IMR-90 (cell line): ENCODE data around the gene KLHL7. TPM values are rescaled to one million over a fixed set of nuclear protein-coding genes. Genes with fewer than 3 reads are reported as not detected.

Experiments
- ATAC-seq: fragments of 200-7000 bp; cut with Tn5 transposase; 2 replicates; pipeline ENCODE4 v1.9.1; 2020; ENCODE audit warnings: low read depth, mild to moderate bottlenecking, moderate library complexity
- BruUV-seq: library from RNA; stranded (reverse); fragments of 400-500 nt; replicated peaks from 2 replicates; lab custom pipeline; 2021; lab: Mats Ljungman, UMichigan
- CTCF ChIA-PET: fragments of 300-600 bp; formaldehyde crosslinking; extraction: SDS; loops from one replicate; lab custom pipeline; 2021; ENCODE audit warnings: antibody characterized with exemption; lab: Yijun Ruan, JAX
- POLR2A ChIA-PET: fragments of 300-600 bp; sonication (Branson Sonifier 250); formaldehyde crosslinking; loops from one replicate; lab custom pipeline; 2022; ENCODE audit warnings: antibody characterized with exemption; ENCODE audit not compliant: unreplicated experiment; lab: Charles Lee
- DNase-seq: peaks from one replicate; pipeline ENCODE4 v3.0.0; 2013
- H2AFZ ChIP-seq: replicated peaks from 2 replicates; pipeline ENCODE3; 2013; ENCODE audit warnings: low read length, mild to moderate bottlenecking; ENCODE audit not compliant: poor library complexity
- H2AK5ac ChIP-seq: 2 replicates; pipeline ENCODE4 v1.6.1; 2013; ENCODE audit warnings: low read depth, low read length, inconsistent platforms
- H2AK9ac ChIP-seq: replicated peaks from 2 replicates; pipeline ENCODE3; 2013; ENCODE audit warnings: mild to moderate bottlenecking, low read depth, low read length, moderate library complexity; ENCODE audit not compliant: poor library complexity
- H2BK120ac ChIP-seq: 2 replicates; pipeline ENCODE4 v1.6.1; 2013; ENCODE audit warnings: low read depth, low read length, inconsistent platforms
- H2BK15ac ChIP-seq: 3 replicates; pipeline ENCODE4 v1.6.1; 2013; ENCODE audit warnings: low read depth, low read length, inconsistent platforms
- H2BK20ac ChIP-seq: 2 replicates; pipeline ENCODE4 v1.6.1; 2013; ENCODE audit warnings: low read depth, mild to moderate bottlenecking, inconsistent platforms, low read length, moderate library complexity
- H2BK5ac ChIP-seq: 2 replicates; pipeline ENCODE4 v1.6.1; 2013; ENCODE audit warnings: mild to moderate bottlenecking, low read depth, low read length, inconsistent platforms; ENCODE audit not compliant: poor library complexity, severe bottlenecking
- H3K14ac ChIP-seq: replicated peaks from 2 replicates; pipeline ENCODE4 v1.6.1; 2013; ENCODE audit warnings: low read depth, low read length, inconsistent platforms
- H3K18ac ChIP-seq: 2 replicates; pipeline ENCODE4 v1.6.1; 2013; ENCODE audit warnings: low read depth, low read length, control low read depth
- H3K23ac ChIP-seq: 2 replicates; pipeline ENCODE4 v1.6.1; 2013; ENCODE audit warnings: low read depth, low read length, inconsistent platforms
- H3K27ac ChIP-seq: 2 replicates; pipeline ENCODE4 v1.5.1; 2013; ENCODE audit warnings: mild to moderate bottlenecking, control low read depth, low read length; ENCODE audit not compliant: insufficient read depth
- H3K27me3 ChIP-seq: 2 replicates; pipeline ENCODE4 v1.6.1; 2013; ENCODE audit warnings: low read length; ENCODE audit not compliant: control insufficient read depth, insufficient read depth
- H3K36me3 ChIP-seq: 2 replicates; pipeline ENCODE4 v1.6.1; 2013; ENCODE audit warnings: low read length, mixed read lengths; ENCODE audit not compliant: control insufficient read depth, insufficient read depth
- H3K4ac ChIP-seq: 2 replicates; pipeline ENCODE4 v1.6.1; 2013; ENCODE audit warnings: low read depth, low read length, inconsistent platforms
- H3K4me1 ChIP-seq: 2 replicates; pipeline ENCODE4 v1.6.1; 2013; ENCODE audit warnings: low read length, mixed read lengths; ENCODE audit not compliant: control insufficient read depth, insufficient read depth
- H3K4me2 ChIP-seq: 2 replicates; pipeline ENCODE4 v1.6.1; 2013; ENCODE audit warnings: low read depth, mild to moderate bottlenecking, control low read depth, low read length, moderate library complexity
- H3K4me3 ChIP-seq: 2 replicates; pipeline ENCODE4 v1.5.1; 2013; ENCODE audit warnings: low read depth, mild to moderate bottlenecking, control low read depth, low read length, moderate library complexity; ENCODE audit not compliant: insufficient read depth
- H3K56ac ChIP-seq: 2 replicates; pipeline ENCODE4 v1.6.1; 2013; ENCODE audit warnings: low read length, inconsistent platforms; ENCODE audit not compliant: insufficient read depth; ENCODE audit errors: extremely low read depth
- H3K79me1 ChIP-seq, 2 experiments: 2 replicates each; pipeline ENCODE4 v1.6.1; 2013; ENCODE audit warnings: low read length in 2 of 2, inconsistent platforms in 1 of 2, low read depth in 1 of 2
- H3K9ac ChIP-seq: 2 replicates; pipeline ENCODE4 v1.6.1; 2013; ENCODE audit warnings: low read depth, low read length, control low read depth
- H3K9me1 ChIP-seq: 2 replicates; pipeline ENCODE4 v1.6.1; 2013; ENCODE audit warnings: low read length, inconsistent platforms; ENCODE audit not compliant: insufficient read depth
- H3K9me3 ChIP-seq: 2 replicates; pipeline ENCODE4 v1.6.1; 2013; ENCODE audit warnings: low read length; ENCODE audit not compliant: control insufficient read depth, insufficient read depth
- H4K20me1 ChIP-seq: 2 replicates; pipeline ENCODE4 v1.6.1; 2013; ENCODE audit warnings: low read length, inconsistent platforms; ENCODE audit not compliant: insufficient read depth
- H4K5ac ChIP-seq: 2 replicates; pipeline ENCODE4 v1.6.1; 2013; ENCODE audit warnings: mild to moderate bottlenecking, low read depth, low read length, control low read depth
- H4K8ac ChIP-seq, 2 experiments: 2 replicates each; pipeline ENCODE4 v1.6.1; 2013; ENCODE audit warnings: low read depth in 2 of 2, low read length in 2 of 2, control low read depth in 1 of 2, inconsistent platforms in 1 of 2
- H4K91ac ChIP-seq: 2 replicates; pipeline ENCODE4 v1.6.1; 2013; ENCODE audit warnings: low read depth, low read length, inconsistent platforms; ENCODE audit not compliant: insufficient read depth
- BHLHE40 ChIP-seq: fragments of 150-350 bp; IDR thresholded peaks from 2 replicates; pipeline ENCODE4 v1.6.1; 2016; ENCODE audit warnings: mild to moderate bottlenecking, low read depth, low read length
- CEBPB ChIP-seq: IDR thresholded peaks from 2 replicates; pipeline ENCODE4 v1.6.1; 2012; ENCODE audit warnings: low read depth, low read length, improper control_type of control experiment
- CHD1 ChIP-seq: IDR thresholded peaks from 2 replicates; pipeline ENCODE4 v1.6.1; 2012; ENCODE audit warnings: low read depth, low read length, improper control_type of control experiment
- FOS ChIP-seq: fragments of 150-350 bp; IDR thresholded peaks from 2 replicates; pipeline ENCODE4 v1.6.1; 2016; ENCODE audit warnings: low read depth, low read length
- MAFK ChIP-seq: IDR thresholded peaks from 2 replicates; pipeline ENCODE4 v1.6.1; 2012; ENCODE audit warnings: low read depth, low read length, improper control_type of control experiment
- MAZ ChIP-seq: IDR thresholded peaks from 2 replicates; pipeline ENCODE4 v1.6.1; 2012; ENCODE audit warnings: low read depth, mild to moderate bottlenecking, low read length, improper control_type of control experiment, moderate library complexity, borderline replicate concordance
- MXI1 ChIP-seq: IDR thresholded peaks from 2 replicates; pipeline ENCODE4 v1.6.1; 2012; ENCODE audit warnings: low read depth, mild to moderate bottlenecking, low read length, moderate library complexity, borderline replicate concordance
- NFE2L2 ChIP-seq: fragments of 150-350 bp; IDR thresholded peaks from 2 replicates; pipeline ENCODE4 v1.6.1; 2016; ENCODE audit warnings: low read depth, mild to moderate bottlenecking, low read length
- POLR2A ChIP-seq: IDR thresholded peaks from 2 replicates; pipeline ENCODE4 v1.6.1; 2012; ENCODE audit warnings: mild to moderate bottlenecking, low read depth, low read length
- RAD21 ChIP-seq: IDR thresholded peaks from 2 replicates; pipeline ENCODE4 v1.6.1; 2012; ENCODE audit warnings: low read length, improper control_type of control experiment
- RCOR1 ChIP-seq: IDR thresholded peaks from 2 replicates; pipeline ENCODE4 v1.6.1; 2012; ENCODE audit warnings: mild to moderate bottlenecking, low read length, improper control_type of control experiment; ENCODE audit not compliant: insufficient replicate concordance
- RFX5 ChIP-seq: IDR thresholded peaks from 2 replicates; pipeline ENCODE4 v1.8.0; 2012; ENCODE audit warnings: low read depth, mild to moderate bottlenecking, low read length, moderate library complexity
- SMC3 ChIP-seq: fragments of 150-350 bp; IDR thresholded peaks from 2 replicates; pipeline ENCODE4 v1.6.1; 2016; ENCODE audit warnings: low read depth, mild to moderate bottlenecking, antibody characterized with exemption, low read length, moderate library complexity
- WGBS, 2 experiments: methylation state at CpG; one replicate each; pipeline versions ENCODE4 v1.1.5 to v1.1.7; 2013; ENCODE audit warnings: missing lambda C conversion rate in 2 of 2; ENCODE audit not compliant: insufficient read length in 1 of 2; ENCODE audit errors: extremely low coverage in 2 of 2; 5-methylcytosine and 5-hydroxymethylcytosine counted together
- dilution Hi-C: fragments of 300-500 bp; cut with HindIII; formaldehyde crosslinking; loops from one replicate; pipeline ENCODE4 v1.14.3; 2018; ENCODE audit warnings: low sequenced_read_pairs; ENCODE audit not compliant: unreplicated experiment
- in situ Hi-C: fragments of 300-500 bp; cut with MboI; formaldehyde crosslinking; loops from 3 replicates; pipeline ENCODE4 v1.14.3; 2019; ENCODE audit warnings: low sequenced_read_pairs, inconsistent platforms, mixed read lengths
- intact Hi-C: fragments of 100-400 bp; cut with micrococcal nuclease; formaldehyde crosslinking; loops from 2 replicates; pipeline ENCODE4 v1.10.0; 2022
- polyA plus RNA-seq, 3 experiments: library from polyadenylated mRNA; depleted of rRNA; stranded (reverse); fragments of >200 nt; gene quantifications; 2 replicates each; pipeline ENCODE4 v1.2.3, GENCODE V29; 2012; ENCODE audit warnings: low replicate concordance in 1 of 3
- total RNA-seq: library from RNA; depleted of rRNA; stranded (reverse); fragments of >200 nt; gene quantifications from 2 replicates; pipeline ENCODE4 v1.2.3, GENCODE V29; 2012
- TF ChIP-seq, protein P1 (sequence below): fragments of 150-350 bp; IDR thresholded peaks from 2 replicates; pipeline ENCODE4 v1.6.1; 2017; ENCODE audit warnings: mild to moderate bottlenecking, antibody characterized with exemption, low read length, low read depth
- TF ChIP-seq, protein P2 (sequence below): conservative IDR thresholded peaks from 2 replicates; pipeline ENCODE4 v1.5.1; 2012; ENCODE audit warnings: mild to moderate bottlenecking, low read depth, low read length, improper control_type of control experiment
- TF ChIP-seq, protein P3 (sequence below): fragments of 150-350 bp; IDR thresholded peaks from 2 replicates; pipeline ENCODE4 v1.6.1; 2016; ENCODE audit warnings: low read depth, mild to moderate bottlenecking, low read length, moderate library complexity, borderline replicate concordance

The KLHL7 gene
- total and polyA plus RNA-seq, 2 of the 4 experiments (the other 2 are of a cell fraction): 24.6 to 29.2 TPM

DNA sequence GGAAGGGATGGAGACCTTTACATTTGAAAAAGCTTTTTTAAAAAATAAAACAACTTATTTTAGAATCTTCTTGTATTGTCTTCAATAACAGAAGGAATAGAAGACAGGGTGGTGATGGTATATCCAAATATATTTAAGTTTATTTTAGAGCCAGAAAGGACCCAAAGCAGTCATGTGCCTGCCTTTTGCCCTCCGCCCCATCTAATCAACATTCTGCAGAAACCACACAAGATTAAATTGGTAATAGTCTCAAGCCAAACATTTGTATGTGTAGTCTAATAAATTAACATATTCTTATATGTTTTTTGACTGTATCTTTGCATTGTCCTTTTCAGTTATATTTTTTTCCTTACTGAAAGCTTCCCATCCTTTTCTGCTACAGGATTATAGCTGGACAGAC is 59.7 kb downstream of the KLHL7 start:
- H3K23ac ChIP-seq: no peak overlapping the region
- H3K56ac ChIP-seq: no peak overlapping the region
- no peak overlapping the region for H3K18ac ChIP-seq
- H3K9me3 ChIP-seq: no peaks in the 10 kb centered on the region
- no peaks in the 10 kb centered on the region for H4K20me1 ChIP-seq
- DNase-seq: no peak
- H4K5ac ChIP-seq: no peak overlapping the region
- no peak overlapping the region for H2BK120ac ChIP-seq
- no peak overlapping the region for H2BK5ac ChIP-seq
- H3K9ac ChIP-seq: no peak overlapping the region
- dilution Hi-C loops: no loop called here
- ChIA-PET CTCF (interaction anchor here (1.2 kb wide), 1 partner anchor 15 kb away, joined by 3 read pairs; no protein-coding TSS in a partner anchor), POLR2A (no interaction called here)
- H3K79me1 ChIP-seq: no peaks in the 10 kb centered on the region
- no peak overlapping the region for H2AK5ac ChIP-seq
- H2AK9ac ChIP-seq: no peak overlapping the region
- ATAC-seq: no peak
- H2AFZ ChIP-seq: no peak overlapping the region
- WGBS, 2 experiments: no CpG with 5 or more reads among the region's 1 CpG
- BruUV-seq: no TSS peak
- no peaks in the 10 kb centered on the region for H3K4me1 ChIP-seq
- TF ChIP-seq, protein P1, sequence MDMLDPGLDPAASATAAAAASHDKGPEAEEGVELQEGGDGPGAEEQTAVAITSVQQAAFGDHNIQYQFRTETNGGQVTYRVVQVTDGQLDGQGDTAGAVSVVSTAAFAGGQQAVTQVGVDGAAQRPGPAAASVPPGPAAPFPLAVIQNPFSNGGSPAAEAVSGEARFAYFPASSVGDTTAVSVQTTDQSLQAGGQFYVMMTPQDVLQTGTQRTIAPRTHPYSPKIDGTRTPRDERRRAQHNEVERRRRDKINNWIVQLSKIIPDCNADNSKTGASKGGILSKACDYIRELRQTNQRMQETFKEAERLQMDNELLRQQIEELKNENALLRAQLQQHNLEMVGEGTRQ: no peak
- TF ChIP-seq SMC3 (no peak), MAFK (no peak), MXI1 (no peak), FOS (no peak), RFX5 (no peak), BHLHE40 (no peak), RAD21 (no peak), RCOR1 (no peak), NFE2L2 (no peak), POLR2A (no peak), MAZ (no peak), CEBPB (no peak), CHD1 (no peak)
- TF ChIP-seq, protein P2, sequence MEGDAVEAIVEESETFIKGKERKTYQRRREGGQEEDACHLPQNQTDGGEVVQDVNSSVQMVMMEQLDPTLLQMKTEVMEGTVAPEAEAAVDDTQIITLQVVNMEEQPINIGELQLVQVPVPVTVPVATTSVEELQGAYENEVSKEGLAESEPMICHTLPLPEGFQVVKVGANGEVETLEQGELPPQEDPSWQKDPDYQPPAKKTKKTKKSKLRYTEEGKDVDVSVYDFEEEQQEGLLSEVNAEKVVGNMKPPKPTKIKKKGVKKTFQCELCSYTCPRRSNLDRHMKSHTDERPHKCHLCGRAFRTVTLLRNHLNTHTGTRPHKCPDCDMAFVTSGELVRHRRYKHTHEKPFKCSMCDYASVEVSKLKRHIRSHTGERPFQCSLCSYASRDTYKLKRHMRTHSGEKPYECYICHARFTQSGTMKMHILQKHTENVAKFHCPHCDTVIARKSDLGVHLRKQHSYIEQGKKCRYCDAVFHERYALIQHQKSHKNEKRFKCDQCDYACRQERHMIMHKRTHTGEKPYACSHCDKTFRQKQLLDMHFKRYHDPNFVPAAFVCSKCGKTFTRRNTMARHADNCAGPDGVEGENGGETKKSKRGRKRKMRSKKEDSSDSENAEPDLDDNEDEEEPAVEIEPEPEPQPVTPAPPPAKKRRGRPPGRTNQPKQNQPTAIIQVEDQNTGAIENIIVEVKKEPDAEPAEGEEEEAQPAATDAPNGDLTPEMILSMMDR: no peak
- TF ChIP-seq, protein P3, sequence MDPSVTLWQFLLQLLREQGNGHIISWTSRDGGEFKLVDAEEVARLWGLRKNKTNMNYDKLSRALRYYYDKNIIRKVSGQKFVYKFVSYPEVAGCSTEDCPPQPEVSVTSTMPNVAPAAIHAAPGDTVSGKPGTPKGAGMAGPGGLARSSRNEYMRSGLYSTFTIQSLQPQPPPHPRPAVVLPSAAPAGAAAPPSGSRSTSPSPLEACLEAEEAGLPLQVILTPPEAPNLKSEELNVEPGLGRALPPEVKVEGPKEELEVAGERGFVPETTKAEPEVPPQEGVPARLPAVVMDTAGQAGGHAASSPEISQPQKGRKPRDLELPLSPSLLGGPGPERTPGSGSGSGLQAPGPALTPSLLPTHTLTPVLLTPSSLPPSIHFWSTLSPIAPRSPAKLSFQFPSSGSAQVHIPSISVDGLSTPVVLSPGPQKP: no peak
- H3K36me3 ChIP-seq: 0 out of 2 replicates have a peak, but pooled peaks cover 2% of the 10 kb centered on the region
- no peaks in the 10 kb centered on the region for H3K27me3 ChIP-seq
- H3K4me3 ChIP-seq: no peak overlapping the region
- H4K8ac ChIP-seq: no peak overlapping the region
- H3K4ac ChIP-seq: no peak overlapping the region
- H4K91ac ChIP-seq: no peak overlapping the region
- in situ Hi-C loops: no loop called here
- no peak overlapping the region for H3K4me2 ChIP-seq
- no peak overlapping the region for H3K27ac ChIP-seq
- intact Hi-C loops: no loop called here
- H3K14ac ChIP-seq: no peak overlapping the region
- H2BK20ac ChIP-seq: no peak overlapping the region
- no peak overlapping the region for H2BK15ac ChIP-seq
- no peaks in the 10 kb centered on the region for H3K9me1 ChIP-seq
